Measurements from ENCODE around the gene OSMR. TPM values are rescaled to one million over a fixed set of nuclear protein-coding genes. Genes with fewer than 3 reads are reported as not detected.

OSMR gene
- polyA plus RNA-seq, 1 donor from 2014 or later, result not detected

- H3K9me2 ChIP-seq (ENCODE audit: insufficient read depth, low read length), result no peaks in the 10 kb centered on the region
- no peaks in the 10 kb centered on the region for H3K27me3 ChIP-seq (ENCODE audit: insufficient read depth, low read depth, low read length)
- TF ChIP-seq EZH2 (IDR thresholded peaks at IDR 0.05; ENCODE audit: borderline replicate concordance, insufficient read depth, low read length, poor library complexity, severe bottlenecking), result no peak
- no peak for TF ChIP-seq SMC3 (conservative IDR thresholded peaks at IDR 0.05; ENCODE audit: poor library complexity)
- no peak for TF ChIP-seq CTCF (IDR thresholded peaks at IDR 0.05; ENCODE audit: poor library complexity, severe bottlenecking)
- TF ChIP-seq EP300 (conservative IDR thresholded peaks at IDR 0.05; ENCODE audit: poor library complexity, severe bottlenecking), result no peak
- TF ChIP-seq TAF1 (IDR thresholded peaks at IDR 0.05; ENCODE audit: low read depth), result no peak
- TF ChIP-seq MXI1 (conservative IDR thresholded peaks at IDR 0.05; ENCODE audit: poor library complexity, severe bottlenecking), result no peak
- no peak for TF ChIP-seq RAD21 (conservative IDR thresholded peaks at IDR 0.05)
- no peak for TF ChIP-seq POLR2AphosphoS5 (IDR thresholded peaks at IDR 0.05)
- TF ChIP-seq, protein P1, sequence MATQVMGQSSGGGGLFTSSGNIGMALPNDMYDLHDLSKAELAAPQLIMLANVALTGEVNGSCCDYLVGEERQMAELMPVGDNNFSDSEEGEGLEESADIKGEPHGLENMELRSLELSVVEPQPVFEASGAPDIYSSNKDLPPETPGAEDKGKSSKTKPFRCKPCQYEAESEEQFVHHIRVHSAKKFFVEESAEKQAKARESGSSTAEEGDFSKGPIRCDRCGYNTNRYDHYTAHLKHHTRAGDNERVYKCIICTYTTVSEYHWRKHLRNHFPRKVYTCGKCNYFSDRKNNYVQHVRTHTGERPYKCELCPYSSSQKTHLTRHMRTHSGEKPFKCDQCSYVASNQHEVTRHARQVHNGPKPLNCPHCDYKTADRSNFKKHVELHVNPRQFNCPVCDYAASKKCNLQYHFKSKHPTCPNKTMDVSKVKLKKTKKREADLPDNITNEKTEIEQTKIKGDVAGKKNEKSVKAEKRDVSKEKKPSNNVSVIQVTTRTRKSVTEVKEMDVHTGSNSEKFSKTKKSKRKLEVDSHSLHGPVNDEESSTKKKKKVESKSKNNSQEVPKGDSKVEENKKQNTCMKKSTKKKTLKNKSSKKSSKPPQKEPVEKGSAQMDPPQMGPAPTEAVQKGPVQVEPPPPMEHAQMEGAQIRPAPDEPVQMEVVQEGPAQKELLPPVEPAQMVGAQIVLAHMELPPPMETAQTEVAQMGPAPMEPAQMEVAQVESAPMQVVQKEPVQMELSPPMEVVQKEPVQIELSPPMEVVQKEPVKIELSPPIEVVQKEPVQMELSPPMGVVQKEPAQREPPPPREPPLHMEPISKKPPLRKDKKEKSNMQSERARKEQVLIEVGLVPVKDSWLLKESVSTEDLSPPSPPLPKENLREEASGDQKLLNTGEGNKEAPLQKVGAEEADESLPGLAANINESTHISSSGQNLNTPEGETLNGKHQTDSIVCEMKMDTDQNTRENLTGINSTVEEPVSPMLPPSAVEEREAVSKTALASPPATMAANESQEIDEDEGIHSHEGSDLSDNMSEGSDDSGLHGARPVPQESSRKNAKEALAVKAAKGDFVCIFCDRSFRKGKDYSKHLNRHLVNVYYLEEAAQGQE (IDR thresholded peaks at IDR 0.05; ENCODE audit: borderline replicate concordance), result no peak
- H3K9ac ChIP-seq (ENCODE audit: low read length), result no peak overlapping the region
- no peaks in the 10 kb centered on the region for H3K79me2 ChIP-seq (replicated peaks; ENCODE audit: insufficient read depth, low read length)
- no peak overlapping the region for H3K4me2 ChIP-seq (ENCODE audit: low read length)
- H4K20me1 ChIP-seq (ENCODE audit: insufficient read depth), result no peaks in the 10 kb centered on the region
- H3K9me3 ChIP-seq (ENCODE audit: low read length), result no peaks in the 10 kb centered on the region
- H3K36me3 ChIP-seq (ENCODE audit: insufficient read depth, low read length), result peaks cover 5% of the 10 kb centered on the region
- no peaks in the 10 kb centered on the region for H3F3A ChIP-seq (ENCODE audit: insufficient read depth, low read length, poor library complexity, severe bottlenecking)
- no peak overlapping the region for H3K4me3 ChIP-seq (ENCODE audit: low read length)
- H3K27ac ChIP-seq (ENCODE audit: low read length), result no peak overlapping the region
- no peak overlapping the region for H2AFZ ChIP-seq (ENCODE audit: low read depth, low read length)
Observed at GRCh38 chr5:38940230-38940858, 94.5 kb downstream of the OSMR start.

- Histone ChIP-seq H3K4me3 (ENCODE audit: low read length) (no peak overlapping the region), H3K27ac (ENCODE audit: low read length) (no peak overlapping the region), H3K79me2 (replicated peaks; ENCODE audit: insufficient read depth, low read length) (no peaks in the 10 kb centered on the region), H3K9me2 (ENCODE audit: insufficient read depth, low read length) (no peaks in the 10 kb centered on the region), H3K4me2 (ENCODE audit: low read length) (no peak overlapping the region), H4K20me1 (ENCODE audit: insufficient read depth) (no peaks in the 10 kb centered on the region), H3K9me3 (ENCODE audit: low read length) (no peaks in the 10 kb centered on the region), H2AFZ (ENCODE audit: low read depth, low read length) (no peak overlapping the region), H3K9ac (ENCODE audit: low read length) (no peak overlapping the region), H3K27me3 (ENCODE audit: insufficient read depth, low read depth, low read length) (no peaks in the 10 kb centered on the region), H3F3A (ENCODE audit: insufficient read depth, low read length, poor library complexity, severe bottlenecking) (no peaks in the 10 kb centered on the region), H3K36me3 (ENCODE audit: insufficient read depth, low read length) (peaks cover 8% of the 10 kb centered on the region)
- TF ChIP-seq RAD21 (conservative IDR thresholded peaks at IDR 0.05) (no peak), TAF1 (IDR thresholded peaks at IDR 0.05; ENCODE audit: low read depth) (no peak), MXI1 (conservative IDR thresholded peaks at IDR 0.05; ENCODE audit: poor library complexity, severe bottlenecking) (no peak), POLR2AphosphoS5 (IDR thresholded peaks at IDR 0.05) (no peak), CTCF (IDR thresholded peaks at IDR 0.05; ENCODE audit: poor library complexity, severe bottlenecking) (no peak)
Observed at GRCh38 chr5:38941912-38942311, 96.1 kb downstream of the OSMR start.
